ENCODE data around the gene DGKK.

- TF ChIP-seq POLR2A (IDR thresholded peaks at IDR 0.05; ENCODE audit: low read depth, low read length) (no peak), POLR2AphosphoS5 (IDR thresholded peaks at IDR 0.05; ENCODE audit: low read depth, low read length) (no peak)
Observed at GRCh38 chrX:50497114-50497513, 26.5 kb upstream of the DGKK start.
